ENCODE results near the gene AFG3L2.

AFG3L2 gene

DNA sequence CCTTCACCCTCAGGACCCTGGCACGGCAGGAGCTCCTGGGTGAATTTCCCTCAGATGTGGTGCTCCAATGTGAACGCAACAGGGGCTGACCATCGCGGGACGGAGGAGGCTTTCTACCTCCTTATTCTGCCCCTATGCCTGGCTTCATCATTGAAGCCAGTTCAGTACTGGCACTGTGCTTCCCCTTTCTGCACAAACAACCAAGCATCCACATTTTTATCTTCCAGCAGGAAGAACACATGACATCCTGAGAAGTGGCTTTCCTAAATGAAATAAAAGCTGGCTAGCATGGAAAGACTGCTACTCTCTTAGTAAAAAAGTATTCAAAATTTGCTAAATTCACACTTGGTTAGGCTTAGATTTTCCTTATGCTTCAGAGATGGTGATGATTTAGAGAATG lies 24.8 kb downstream of the AFG3L2 start:
- DNase-seq = no peak

- no peak for DNase-seq
These were observed 29.1 kb downstream of the AFG3L2 start for GRCh38 chr18:12347895-12348294.

DNA sequence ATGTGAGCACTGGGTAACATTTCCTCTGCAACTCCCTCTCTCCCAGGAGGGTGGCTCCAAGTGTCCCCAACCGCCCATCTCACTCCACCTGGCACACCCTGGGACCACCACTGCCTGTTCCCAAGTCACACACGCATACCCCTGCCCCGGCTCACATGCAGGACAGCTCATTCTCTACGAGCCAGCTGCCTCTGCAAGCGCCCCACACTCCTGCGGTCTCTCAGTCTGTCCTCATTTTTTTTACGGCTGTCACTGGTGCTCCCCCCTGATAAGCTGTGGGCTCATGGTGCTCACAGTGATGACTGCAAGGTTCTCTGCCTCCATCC lies 30.8 kb downstream of the AFG3L2 start:
- DNase-seq = no peak

DNA sequence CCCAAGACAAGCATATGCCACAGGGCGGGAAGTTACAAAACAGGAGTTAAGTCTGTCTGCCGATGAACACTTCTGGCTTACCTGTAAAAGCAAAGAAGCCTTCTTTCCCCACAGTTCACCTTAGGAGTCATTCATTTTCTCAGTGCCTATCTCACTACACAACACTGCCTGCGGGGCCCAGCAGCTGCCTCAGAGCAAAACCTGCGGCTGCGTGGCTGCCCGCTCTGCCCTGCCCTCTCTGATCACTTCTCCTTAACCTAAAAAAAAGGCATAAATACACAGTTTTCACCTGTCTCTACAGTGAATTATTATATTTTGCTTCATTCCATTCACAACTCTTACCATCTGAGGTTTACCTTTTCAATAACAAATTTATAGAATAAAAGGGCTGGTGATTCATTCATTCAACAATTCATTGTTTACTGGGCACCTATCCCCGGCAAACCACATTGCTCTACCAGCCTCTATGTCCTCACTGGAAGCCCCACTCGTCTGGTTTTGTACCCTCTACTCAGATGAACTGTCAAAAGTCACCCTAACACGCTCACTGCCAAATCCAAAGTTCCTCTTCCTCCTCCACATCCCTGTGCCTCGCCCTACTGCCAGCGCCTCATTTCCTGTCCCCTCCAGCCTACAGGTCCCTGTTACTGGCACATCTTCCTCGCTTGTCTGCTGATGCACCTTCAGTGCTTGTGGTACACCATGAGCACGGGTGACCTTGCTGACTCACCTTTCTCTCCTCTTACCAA lies 31.4 kb downstream of the AFG3L2 start:
- DNase-seq = no peak

DNA sequence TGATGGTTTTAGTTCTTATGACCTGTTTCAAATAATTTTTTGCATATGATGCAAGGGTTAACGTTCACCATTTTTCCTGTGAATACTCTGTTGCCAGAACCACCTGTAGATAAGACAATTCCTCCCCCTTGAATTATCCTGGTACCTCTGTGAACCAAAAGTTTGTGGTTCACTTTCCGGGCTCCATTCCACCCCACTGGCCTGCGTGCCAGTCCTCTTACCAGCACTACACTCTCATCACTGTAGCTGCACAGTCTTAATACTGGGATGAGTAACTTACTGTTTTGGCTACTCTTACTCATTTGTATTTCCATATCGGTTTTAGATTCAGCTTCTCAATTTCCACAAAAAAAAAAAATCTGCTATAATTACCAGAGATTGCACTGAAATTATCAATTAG lies 34.4 kb downstream of the AFG3L2 start:
- no peak for DNase-seq

GRCh38 chr18:12340945-12341660 lies 35.9 kb downstream of the AFG3L2 start:
- no peak for DNase-seq

DNA sequence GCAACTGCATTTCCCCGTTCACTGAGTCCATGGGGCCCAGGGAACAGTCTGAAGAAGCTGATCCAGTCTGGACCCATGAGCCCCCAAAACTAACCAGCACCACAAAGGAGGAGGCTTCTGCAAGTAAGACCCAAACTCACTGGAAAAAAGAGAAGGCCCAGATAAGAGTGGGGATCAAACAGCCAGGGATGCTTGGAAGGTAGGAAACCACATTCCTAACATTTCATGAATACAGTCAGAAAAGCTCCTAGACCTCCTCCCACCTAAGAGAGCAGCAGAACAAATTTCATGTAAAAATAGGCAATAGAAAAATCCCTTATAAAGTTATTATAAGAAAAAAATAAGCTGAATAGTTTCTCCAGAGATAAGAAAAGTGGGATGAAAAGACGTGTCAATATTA lies 38.6 kb downstream of the AFG3L2 start:
- no peak for DNase-seq

DNA sequence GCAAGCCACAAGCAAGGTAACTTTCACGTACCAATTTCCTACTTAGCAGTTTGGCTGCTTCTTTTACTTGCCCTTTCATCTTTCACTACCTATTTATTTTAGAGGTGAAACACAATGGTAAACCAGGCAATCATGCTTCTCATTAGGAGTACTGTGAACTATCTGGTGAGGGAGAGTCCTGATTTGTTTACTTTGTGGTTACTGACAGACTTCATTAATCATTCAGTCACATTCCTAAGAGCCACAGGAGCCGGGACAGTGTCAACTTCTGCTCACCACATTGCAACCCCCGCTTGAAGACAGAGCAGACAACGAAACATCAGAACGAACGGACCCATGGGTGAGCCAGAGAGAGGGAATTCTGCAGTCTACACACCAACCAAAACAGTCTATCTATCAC lies 40.1 kb downstream of the AFG3L2 start:
- no peak for DNase-seq

DNA sequence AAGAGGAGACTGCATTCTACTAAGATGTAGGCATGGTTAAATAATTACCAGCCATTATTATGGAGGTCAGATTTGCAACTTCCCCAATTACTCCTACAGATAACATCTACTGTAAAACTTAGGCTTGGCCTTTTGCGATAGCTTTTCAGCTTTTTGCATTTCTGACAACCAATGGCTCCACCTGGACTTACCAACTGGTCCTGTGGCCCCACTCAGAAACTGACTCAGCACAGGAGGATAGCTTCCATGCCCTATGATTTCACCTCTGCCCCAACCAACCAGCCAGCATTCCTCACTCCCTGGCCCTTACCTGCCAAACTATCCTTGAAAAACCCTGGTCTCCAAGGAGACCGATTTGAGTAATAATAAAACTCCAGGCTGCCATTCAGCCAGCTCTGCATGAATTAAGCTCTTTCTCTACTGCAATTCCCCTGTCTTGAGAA lies 40.8 kb downstream of the AFG3L2 start:
- no peak for DNase-seq

- no peak for DNase-seq
These were observed 41.5 kb downstream of the AFG3L2 start for GRCh38 chr18:12335503-12335902.

DNA sequence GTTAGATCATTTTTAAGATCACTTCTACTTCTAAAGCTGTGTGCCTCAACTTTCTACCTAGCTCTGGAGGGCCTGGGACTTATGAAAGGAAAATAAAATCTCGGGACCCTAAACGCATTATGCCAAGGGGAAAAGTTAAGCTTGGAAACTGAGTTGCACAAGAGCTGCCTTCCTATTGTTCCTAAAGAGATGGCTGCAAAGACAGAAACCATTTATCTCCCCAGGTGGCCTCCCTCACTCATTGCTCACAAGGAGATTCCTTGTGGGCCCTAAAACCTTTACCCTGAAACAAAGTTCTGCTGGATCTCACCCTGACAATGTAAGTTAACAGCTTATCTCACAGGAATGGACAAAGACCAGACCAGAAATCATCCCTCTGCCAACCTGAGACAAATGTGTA lies 42.2 kb downstream of the AFG3L2 start:
- DNase-seq = no peak

GRCh38 chr18:12334366-12334808 lies 42.6 kb downstream of the AFG3L2 start:
- DNase-seq = no peak

- no peak for DNase-seq
These were observed 43.3 kb downstream of the AFG3L2 start for GRCh38 chr18:12333506-12334290.

DNA sequence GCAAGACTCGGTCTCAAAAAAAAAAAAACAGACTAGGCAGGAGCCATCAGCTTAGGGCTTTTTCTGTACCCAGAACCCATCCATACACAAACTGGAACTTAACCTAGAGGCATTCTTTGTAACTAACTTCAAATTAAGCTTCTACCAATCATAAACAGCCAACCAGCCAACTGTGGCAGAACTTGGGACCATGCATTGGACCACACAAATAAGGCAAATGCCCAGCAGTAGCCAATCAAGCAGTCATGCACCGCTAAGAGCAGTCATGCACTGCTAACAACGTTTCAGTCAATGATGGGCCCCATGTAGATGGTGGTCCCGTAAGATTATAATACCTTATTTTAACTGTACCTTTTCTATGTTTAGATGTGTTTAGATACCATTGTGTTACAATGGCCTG lies 46.3 kb downstream of the AFG3L2 start:
- no peak for DNase-seq

DNA sequence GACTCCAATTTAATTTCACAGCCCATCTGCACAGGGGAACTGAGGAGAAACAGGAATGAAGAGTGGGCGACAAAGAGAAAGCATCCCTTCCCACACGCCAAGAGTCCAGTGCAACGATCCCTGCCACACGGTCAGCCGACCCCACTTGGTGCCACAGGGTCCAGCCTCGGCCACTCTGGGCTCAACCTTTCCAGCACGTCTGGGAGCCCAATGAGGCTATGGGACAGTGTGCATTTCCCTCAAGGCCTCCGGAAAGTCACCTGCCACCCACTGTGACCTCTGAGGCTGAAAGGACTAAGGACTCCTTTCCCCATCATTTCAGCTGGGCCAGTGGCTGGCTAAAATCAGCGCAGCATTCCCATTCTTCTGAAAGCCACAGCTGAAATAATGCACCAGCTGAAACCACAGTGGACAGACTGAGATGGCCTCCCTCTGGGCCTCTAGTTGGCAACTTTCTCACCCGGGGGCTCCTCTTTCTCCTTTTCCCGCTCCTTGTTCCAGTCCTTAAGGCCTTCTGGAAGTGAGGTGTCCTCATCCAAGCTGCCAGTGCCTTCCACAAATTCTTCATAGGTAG lies 47.8 kb downstream of the AFG3L2 start:
- no peak for DNase-seq

DNA sequence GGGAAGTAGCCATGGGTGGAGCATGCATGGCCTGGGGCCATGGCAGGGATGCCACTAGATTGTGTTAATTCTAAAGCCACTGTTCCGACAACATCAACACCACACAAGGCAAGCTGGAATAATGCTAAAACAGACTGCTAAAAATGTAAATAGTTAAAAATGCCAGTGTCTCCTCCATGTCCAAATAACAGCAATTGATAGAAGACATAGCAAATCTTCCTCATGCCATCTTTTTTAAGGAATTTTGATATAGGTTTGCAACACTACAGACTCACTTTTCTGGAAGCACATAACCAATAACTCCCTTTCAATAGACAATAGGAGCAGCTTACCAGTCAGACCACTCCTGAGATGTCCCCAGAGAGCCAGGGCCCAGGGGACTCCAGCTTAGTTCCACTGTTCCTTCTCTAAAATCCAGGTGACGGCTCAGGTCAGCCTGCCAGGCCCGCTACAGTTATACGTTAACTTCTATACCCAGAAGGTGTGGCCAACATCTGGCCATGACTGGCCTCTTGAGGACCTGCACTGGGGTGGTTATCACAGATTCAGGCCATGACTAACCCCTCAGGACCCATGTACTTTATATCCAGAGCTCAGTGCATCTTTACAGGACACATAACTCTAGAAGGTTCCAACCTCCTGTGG lies 48.7 kb downstream of the AFG3L2 start:
- no peak for DNase-seq

- DNase-seq = peak; percentile 71
These were observed 49.4 kb downstream of the AFG3L2 start for GRCh38 chr18:12327510-12328178.

GRCh38 chr18:12326711-12327460 lies 50.1 kb downstream of the AFG3L2 start:
- DNase-seq = no peak

DNA sequence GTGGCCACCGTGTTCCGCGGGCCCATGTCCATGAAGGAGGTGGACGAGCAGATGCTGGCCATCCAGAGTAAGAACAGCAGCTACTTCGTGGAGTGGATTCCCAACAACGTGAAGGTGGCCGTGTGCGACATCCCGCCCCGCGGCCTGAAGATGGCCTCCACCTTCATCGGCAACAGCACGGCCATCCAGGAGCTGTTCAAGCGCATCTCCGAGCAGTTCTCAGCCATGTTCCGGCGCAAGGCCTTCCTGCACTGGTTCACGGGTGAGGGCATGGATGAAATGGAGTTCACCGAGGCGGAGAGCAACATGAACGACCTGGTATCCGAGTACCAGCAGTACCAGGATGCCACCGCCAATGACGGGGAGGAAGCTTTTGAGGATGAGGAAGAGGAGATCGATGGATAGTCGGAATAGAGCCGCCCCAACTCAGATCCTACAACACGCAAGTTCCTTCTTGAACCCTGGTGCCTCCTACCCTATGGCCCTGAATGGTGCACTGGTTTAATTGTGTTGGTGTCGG lies 51.2 kb downstream of the AFG3L2 start:
- DNase-seq = no peak

- DNase-seq = no peak
These were observed 51.9 kb downstream of the AFG3L2 start for GRCh38 chr18:12324991-12325725.

DNA sequence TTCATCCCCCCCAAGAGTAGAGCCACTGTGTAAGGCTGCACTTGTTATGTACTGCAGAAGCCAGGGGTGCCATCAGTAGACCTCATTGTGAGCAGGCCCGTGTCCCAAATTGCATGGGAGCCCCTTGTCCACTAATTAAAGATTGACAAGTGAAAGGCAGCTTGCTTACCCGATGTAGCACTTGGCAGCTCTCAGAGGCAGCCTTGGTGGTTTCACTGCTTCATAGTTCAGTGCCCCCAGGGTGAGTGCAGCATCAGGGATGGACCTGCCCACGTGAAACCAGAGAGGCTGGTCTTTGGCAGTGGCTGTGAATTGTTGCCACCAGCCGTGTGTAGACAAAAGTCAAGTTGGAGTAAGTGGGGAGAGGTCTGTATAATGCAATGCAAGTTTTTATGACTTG lies 55.7 kb downstream of the AFG3L2 start:
- DNase-seq = no peak
